ENCODE data around the gene GRAMD4. TPM values are rescaled to one million over a fixed set of nuclear protein-coding genes. Genes with fewer than 3 reads are reported as not detected.

GRAMD4 gene
- total and polyA plus RNA-seq, 3 donors from 2014 or later = 20.8 to 81.5 (median 61.2) TPM

DNA sequence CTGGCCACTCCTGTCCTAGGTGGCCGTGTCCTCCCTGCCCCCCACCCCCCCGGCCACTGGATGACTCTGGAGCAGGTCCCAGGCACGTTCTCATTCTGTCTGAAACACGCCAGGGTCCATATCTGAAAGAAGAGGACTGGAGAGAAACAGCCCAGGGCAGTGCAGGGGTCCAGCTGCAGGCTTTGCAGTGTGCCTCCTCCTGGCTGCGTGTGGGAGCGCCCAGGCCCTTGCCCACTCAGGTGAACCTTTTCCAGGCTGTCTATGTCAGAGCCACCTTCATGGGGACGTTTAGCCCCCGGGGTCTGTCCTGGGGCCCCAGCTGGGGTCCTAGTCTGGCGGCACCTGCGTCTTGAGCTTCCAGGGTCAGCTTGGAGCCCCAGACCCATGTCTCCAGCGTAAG, 15.6 kb downstream of the GRAMD4 start:
- Histone ChIP-seq H3K27ac (no peak overlapping the region), H3K4me1 (no peaks in the 10 kb centered on the region), H3K27me3 (no peaks in the 10 kb centered on the region), H3K36me3 (ENCODE audit: low read depth, missing control alignments) (no peaks in the 10 kb centered on the region), H3K9me3 (no peaks in the 10 kb centered on the region), H3K4me3 (no peak overlapping the region)
- DNase-seq = no peak
- WGBS, 2 donors = 78 to 93% methylated on average over 3 to 11 of the region's 11 CpGs
- intact Hi-C loops (cut with DNase I; ENCODE audit: low total_unique reads) = no loop called here
- TF ChIP-seq POLR2A (IDR thresholded peaks at IDR 0.05) = no peak
- TF ChIP-seq, protein P1, sequence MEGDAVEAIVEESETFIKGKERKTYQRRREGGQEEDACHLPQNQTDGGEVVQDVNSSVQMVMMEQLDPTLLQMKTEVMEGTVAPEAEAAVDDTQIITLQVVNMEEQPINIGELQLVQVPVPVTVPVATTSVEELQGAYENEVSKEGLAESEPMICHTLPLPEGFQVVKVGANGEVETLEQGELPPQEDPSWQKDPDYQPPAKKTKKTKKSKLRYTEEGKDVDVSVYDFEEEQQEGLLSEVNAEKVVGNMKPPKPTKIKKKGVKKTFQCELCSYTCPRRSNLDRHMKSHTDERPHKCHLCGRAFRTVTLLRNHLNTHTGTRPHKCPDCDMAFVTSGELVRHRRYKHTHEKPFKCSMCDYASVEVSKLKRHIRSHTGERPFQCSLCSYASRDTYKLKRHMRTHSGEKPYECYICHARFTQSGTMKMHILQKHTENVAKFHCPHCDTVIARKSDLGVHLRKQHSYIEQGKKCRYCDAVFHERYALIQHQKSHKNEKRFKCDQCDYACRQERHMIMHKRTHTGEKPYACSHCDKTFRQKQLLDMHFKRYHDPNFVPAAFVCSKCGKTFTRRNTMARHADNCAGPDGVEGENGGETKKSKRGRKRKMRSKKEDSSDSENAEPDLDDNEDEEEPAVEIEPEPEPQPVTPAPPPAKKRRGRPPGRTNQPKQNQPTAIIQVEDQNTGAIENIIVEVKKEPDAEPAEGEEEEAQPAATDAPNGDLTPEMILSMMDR (IDR thresholded peaks at IDR 0.05) = no peak

DNA sequence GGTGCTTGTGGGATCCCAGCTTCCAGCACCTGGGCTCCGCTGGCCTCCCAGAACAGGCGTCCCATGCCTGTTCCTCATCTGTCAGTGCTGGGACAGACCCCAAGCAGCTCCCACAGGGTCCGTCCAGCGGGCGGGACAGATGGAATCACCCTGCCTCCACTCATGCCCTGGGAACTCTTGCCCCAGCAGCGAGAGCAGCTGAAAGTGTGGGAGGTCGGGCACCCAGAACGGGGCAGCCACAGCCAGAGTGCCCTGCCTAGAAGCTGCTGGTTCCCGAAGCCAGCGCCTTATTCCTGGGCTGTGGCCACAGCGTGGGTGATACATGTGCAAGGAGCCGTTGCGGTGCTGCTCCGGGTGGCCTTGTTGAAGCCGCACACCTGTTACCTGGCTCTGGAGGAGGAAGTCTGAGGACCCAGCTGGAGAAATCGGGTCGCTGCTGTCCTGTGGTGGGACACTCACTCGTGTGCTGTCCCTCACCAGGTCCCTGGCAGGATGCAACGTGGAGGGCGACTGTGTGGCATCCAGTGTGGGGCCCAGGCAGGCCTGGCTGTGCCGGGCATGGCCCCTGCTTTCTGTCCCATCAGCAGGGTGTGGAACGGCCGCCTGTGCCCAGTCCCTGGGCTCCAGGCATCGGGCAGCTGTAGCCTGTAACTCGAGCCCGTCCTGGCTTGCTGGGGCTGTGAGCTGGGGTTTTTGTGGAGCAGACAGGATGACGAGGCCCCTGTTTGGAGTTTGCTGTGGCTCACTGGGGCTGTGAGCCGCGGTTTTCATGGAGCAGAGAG, 16.2 kb downstream of the GRAMD4 start:
- H3K27me3 ChIP-seq = no peaks in the 10 kb centered on the region
- TF ChIP-seq, protein P1 (IDR thresholded peaks at IDR 0.05) = no peak
- no peak for TF ChIP-seq POLR2A (IDR thresholded peaks at IDR 0.05)
- H3K27ac ChIP-seq = no peak overlapping the region
- H3K4me1 ChIP-seq = no peaks in the 10 kb centered on the region
- no peaks in the 10 kb centered on the region for H3K36me3 ChIP-seq (ENCODE audit: low read depth, missing control alignments)
- intact Hi-C loops (cut with DNase I; ENCODE audit: low total_unique reads) = no loop called here
- no peak overlapping the region for H3K4me3 ChIP-seq
- H3K9me3 ChIP-seq = no peaks in the 10 kb centered on the region
- no peak for DNase-seq
- 88 to 89% methylated on average over 3 to 29 of the region's 29 CpGs for WGBS, 2 donors

DNA sequence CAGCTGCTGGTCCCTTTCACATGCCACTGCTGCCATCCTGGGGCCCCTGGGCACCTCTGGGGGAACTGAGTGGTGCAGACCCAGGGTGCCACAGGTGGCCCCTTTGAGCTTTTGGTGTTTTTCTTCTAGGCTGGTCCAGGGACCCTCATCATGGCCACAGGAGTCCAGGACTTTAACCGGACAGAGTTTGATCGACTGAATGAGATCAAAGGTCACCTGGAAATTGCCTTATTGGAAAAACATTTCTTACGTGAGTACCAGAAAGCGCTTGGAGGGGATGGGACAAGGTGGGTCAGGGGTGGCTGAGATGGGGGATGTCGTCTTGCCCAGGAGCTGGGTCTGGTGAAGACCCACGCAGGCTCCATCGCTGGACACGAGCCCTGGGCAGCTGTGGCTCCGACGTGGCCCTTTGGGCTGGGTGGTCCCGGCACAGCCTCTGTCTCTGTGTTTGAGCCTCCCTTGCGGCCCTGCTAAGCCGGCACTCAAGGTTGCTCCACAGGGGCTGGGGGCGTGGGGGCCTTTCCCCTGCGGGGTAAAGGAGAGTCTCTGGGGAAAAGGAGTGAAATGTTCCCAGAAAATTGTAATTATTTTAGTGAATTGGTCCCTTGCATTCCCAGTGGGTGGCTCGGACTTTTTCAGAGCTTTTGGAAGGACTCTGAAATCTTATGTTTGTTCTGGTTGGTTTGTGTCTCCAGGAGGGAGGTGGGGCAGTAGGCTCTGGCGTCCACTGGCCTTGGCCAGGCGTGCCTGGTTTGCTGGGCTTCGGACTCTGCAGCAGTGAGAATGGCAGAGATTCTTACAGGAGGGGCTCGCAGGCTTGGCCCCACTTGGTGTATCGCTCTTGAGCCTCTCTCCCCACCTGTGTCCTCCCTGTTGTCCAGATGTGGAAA, 17.8 kb downstream of the GRAMD4 start:
- H3K36me3 ChIP-seq (ENCODE audit: low read depth, missing control alignments) = no peaks in the 10 kb centered on the region
- H3K4me1 ChIP-seq = no peaks in the 10 kb centered on the region
- intact Hi-C loops (cut with DNase I; ENCODE audit: low total_unique reads) = no loop called here
- H3K27ac ChIP-seq = no peak overlapping the region
- H3K27me3 ChIP-seq = no peaks in the 10 kb centered on the region
- no peak for TF ChIP-seq POLR2A (IDR thresholded peaks at IDR 0.05)
- TF ChIP-seq, protein P1 (IDR thresholded peaks at IDR 0.05) = no peak
- H3K9me3 ChIP-seq = no peaks in the 10 kb centered on the region
- no peak for DNase-seq
- 88 to 89% methylated on average over 15 to 21 of the region's 21 CpGs for WGBS, 2 donors
- H3K4me3 ChIP-seq = no peak overlapping the region

DNA sequence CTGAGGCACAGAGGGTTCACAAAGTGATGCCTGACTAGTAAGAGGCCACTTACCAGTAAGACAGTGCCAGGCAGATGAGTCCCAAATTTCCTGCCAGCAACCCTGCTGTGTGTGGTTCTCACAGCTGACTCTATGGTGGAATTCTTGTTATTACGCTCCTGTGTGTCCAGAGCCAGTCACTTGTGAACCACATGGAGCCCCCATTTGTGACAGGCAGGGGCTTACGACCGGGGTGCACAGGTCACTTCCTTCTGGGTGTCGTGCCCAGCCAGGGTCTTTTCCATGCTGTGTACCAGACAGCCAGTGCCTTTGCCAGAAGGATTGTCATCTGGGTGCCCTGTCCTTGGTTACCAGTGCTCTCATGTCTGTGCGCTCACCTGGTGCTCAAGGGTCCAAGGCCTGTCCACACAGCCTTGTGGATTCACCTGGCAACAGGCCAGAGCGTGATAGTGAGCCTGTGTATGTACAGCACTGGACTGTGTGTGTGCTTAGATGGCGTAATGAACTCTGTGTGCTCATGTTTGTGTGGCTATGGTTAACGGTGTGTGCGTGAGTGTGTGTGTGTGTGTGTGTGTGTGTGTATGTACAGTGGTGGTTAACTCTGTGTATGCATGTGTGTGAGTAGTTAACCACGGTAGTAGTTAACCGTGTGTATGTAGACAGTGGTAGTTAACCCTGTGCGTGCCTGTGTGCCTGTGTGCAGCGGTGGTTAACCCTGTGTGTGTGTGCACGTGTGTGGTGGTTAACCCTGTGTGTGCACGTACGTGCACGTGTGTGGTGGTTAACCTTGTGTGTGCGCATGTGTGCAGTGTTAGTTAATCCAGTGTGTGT, 18.6 kb downstream of the GRAMD4 start:
- Histone ChIP-seq H3K4me3 (no peak overlapping the region), H3K36me3 (ENCODE audit: low read depth, missing control alignments) (no peaks in the 10 kb centered on the region), H3K4me1 (no peaks in the 10 kb centered on the region), H3K9me3 (no peaks in the 10 kb centered on the region), H3K27me3 (no peaks in the 10 kb centered on the region), H3K27ac (no peak overlapping the region)
- 69 to 71% methylated on average over 18 of the region's 18 CpGs for WGBS, 2 donors
- DNase-seq = no peak
- TF ChIP-seq POLR2A (IDR thresholded peaks at IDR 0.05) = no peak
- TF ChIP-seq, protein P1 (IDR thresholded peaks at IDR 0.05) = no peak
- intact Hi-C loops (cut with DNase I; ENCODE audit: low total_unique reads) = no loop called here

Measured in testis (tissue), 3 donors.